ENCODE measurements around the gene GRK4. TPM values are rescaled to one million over a fixed set of nuclear protein-coding genes. Genes with fewer than 3 reads are reported as not detected.

Gene GRK4
- total RNA-seq, 1 donor from 2014 or later, result 1.9 TPM

DNA sequence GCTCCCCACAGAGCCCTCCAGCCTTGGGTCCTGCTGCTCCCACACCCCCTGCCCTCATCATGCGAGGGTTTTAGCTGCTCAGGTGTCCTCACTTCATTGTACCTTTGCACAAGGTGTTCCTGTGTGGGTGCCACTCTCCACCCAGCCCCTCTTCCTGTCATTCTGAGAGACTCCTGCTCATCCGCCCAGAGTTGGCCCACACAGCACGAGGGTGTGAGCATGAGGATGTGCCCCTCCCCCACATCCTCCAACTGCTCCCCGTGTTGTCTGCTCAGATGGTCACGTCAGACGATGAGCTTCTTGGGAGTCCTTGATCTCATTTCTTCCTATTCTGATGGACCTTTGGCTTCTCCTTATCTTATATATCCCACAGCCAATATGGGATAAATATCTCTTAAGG lies 57.8 kb downstream of the GRK4 start:
- no peaks in the 10 kb centered on the region for H3K36me3 ChIP-seq
- TF ChIP-seq, protein P1, sequence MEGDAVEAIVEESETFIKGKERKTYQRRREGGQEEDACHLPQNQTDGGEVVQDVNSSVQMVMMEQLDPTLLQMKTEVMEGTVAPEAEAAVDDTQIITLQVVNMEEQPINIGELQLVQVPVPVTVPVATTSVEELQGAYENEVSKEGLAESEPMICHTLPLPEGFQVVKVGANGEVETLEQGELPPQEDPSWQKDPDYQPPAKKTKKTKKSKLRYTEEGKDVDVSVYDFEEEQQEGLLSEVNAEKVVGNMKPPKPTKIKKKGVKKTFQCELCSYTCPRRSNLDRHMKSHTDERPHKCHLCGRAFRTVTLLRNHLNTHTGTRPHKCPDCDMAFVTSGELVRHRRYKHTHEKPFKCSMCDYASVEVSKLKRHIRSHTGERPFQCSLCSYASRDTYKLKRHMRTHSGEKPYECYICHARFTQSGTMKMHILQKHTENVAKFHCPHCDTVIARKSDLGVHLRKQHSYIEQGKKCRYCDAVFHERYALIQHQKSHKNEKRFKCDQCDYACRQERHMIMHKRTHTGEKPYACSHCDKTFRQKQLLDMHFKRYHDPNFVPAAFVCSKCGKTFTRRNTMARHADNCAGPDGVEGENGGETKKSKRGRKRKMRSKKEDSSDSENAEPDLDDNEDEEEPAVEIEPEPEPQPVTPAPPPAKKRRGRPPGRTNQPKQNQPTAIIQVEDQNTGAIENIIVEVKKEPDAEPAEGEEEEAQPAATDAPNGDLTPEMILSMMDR (IDR thresholded peaks at IDR 0.05), result no peak
- no peaks in the 10 kb centered on the region for H3K4me1 ChIP-seq
- H3K27ac ChIP-seq, result no peak overlapping the region
- H3K9me3 ChIP-seq, result no peaks in the 10 kb centered on the region
- no peak for DNase-seq (ENCODE audit: low spot score in 2 of 2)
- intact Hi-C loops (cut with DNase I), result no loop called here
- no peak overlapping the region for H3K4me3 ChIP-seq
- H3K27me3 ChIP-seq, result no peaks in the 10 kb centered on the region

DNA sequence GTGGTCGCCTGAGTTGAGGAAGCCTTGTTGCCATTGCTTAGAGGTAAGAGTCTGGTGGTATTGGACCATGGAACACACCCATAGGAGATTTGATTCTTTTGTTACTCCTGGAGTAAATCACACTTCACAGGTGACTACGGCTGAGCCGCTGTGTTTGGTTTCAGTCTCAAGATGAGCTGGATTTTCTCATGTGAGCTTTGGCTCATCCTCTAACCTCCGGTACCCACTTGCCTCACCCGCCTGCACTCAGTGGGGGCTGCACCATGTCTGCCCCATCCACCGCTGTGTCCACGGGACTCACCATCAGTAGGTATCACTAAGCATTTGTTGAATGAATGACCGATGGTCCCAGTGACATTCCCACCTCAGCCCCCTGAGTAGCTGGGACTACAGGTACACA lies 58.3 kb downstream of the GRK4 start:
- TF ChIP-seq, protein P1 (IDR thresholded peaks at IDR 0.05), result no peak
- Histone ChIP-seq H3K27ac (no peak overlapping the region), H3K36me3 (no peaks in the 10 kb centered on the region), H3K9me3 (no peaks in the 10 kb centered on the region), H3K4me1 (no peaks in the 10 kb centered on the region), H3K27me3 (no peaks in the 10 kb centered on the region), H3K4me3 (no peak overlapping the region)
- DNase-seq (ENCODE audit: low spot score in 2 of 2), result no peak
- intact Hi-C loops (cut with DNase I), result no loop called here

DNA sequence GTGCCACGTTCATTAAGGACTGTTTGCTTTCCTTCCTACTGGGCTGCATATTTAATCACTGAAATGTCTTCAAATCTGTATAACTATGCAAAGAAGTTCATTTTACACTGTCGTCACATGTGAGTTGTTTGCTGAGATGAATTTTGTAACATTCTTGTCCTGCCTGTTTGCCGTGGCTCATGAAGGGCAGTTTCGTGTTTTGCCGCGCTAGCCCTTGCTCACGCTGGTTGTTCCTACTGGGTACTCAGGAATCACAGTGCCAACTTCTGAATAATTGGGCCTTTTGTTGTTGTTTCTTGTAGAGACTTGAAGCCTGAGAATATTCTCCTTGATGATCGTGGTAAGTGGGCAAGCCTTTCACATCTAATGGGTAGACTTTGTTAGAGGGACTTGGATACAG lies 58.7 kb downstream of the GRK4 start:
- Histone ChIP-seq H3K27ac (no peak overlapping the region), H3K9me3 (no peaks in the 10 kb centered on the region), H3K4me3 (no peak overlapping the region), H3K4me1 (no peaks in the 10 kb centered on the region), H3K27me3 (no peaks in the 10 kb centered on the region), H3K36me3 (no peaks in the 10 kb centered on the region)
- TF ChIP-seq, protein P1 (IDR thresholded peaks at IDR 0.05), result no peak
- DNase-seq (ENCODE audit: low spot score in 2 of 2), result no peak
- intact Hi-C loops (cut with DNase I), result no loop called here

- TF ChIP-seq, protein P1 (IDR thresholded peaks at IDR 0.05), result no peak
- no peaks in the 10 kb centered on the region for H3K4me1 ChIP-seq
- no peaks in the 10 kb centered on the region for H3K27me3 ChIP-seq
- no peaks in the 10 kb centered on the region for H3K36me3 ChIP-seq
- H3K27ac ChIP-seq, result no peak overlapping the region
- intact Hi-C loops (cut with DNase I), result no loop called here
- no peaks in the 10 kb centered on the region for H3K9me3 ChIP-seq
- no peak for DNase-seq (ENCODE audit: low spot score in 2 of 2)
- no peak overlapping the region for H3K4me3 ChIP-seq
Observed at GRCh38 chr4:3022651-3023050, 59.3 kb downstream of the GRK4 start.

DNA sequence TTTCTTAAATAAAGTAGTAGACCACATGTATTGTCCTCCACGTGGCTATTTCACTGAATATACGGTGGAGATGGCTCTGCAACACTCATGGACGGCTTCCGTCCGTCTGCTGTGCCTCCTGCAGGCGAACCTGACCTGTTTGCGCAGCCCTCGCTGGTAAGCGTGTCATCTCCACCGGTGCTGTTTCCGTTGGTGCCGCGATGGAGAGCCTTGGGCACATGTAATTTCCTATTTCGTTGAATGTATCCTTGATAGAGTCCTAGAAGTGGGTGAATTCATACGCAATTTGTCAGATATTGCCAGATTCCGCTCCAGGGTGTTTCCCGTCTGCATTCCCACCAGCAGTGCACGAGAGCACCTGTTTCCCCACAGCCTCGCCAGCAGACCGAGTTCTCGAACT lies 62.5 kb downstream of the GRK4 start:
- Histone ChIP-seq H3K36me3 (no peaks in the 10 kb centered on the region), H3K4me3 (no peak overlapping the region), H3K9me3 (no peaks in the 10 kb centered on the region), H3K27ac (no peak overlapping the region), H3K27me3 (no peaks in the 10 kb centered on the region), H3K4me1 (no peaks in the 10 kb centered on the region)
- intact Hi-C loops (cut with DNase I), result no loop called here
- no peak for DNase-seq (ENCODE audit: low spot score in 2 of 2)
- TF ChIP-seq, protein P1 (IDR thresholded peaks at IDR 0.05), result no peak

DNA sequence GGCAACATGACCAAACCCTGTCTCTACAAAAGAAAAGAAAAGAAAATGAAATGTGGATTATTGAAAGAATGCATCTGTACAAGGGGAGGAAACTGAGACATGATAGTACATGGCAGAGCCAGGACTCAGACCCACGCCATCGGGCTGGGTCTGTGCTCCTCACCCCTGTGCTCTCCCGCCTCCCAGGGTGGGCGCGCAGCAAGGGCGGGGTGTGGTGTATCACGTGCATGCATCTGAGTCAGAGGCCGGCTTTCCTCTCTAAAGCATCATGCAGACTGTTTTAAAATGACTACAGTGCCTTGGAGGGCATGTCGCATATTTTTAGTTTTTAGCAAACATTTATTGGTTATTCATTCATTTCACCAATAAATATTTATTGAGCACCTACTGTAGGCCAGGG lies 63.2 kb downstream of the GRK4 start:
- Histone ChIP-seq H3K27me3 (no peaks in the 10 kb centered on the region), H3K9me3 (no peaks in the 10 kb centered on the region), H3K4me1 (no peaks in the 10 kb centered on the region), H3K36me3 (no peaks in the 10 kb centered on the region), H3K27ac (no peak overlapping the region), H3K4me3 (no peak overlapping the region)
- TF ChIP-seq, protein P1 (IDR thresholded peaks at IDR 0.05), result no peak
- DNase-seq (ENCODE audit: low spot score in 2 of 2), result no peak
- intact Hi-C loops (cut with DNase I), result no loop called here
